ENCODE data around the gene CCDC97.
A peak's percentile ranks its signal among the peaks of the same experiment; 100 is the strongest.
"Not testable (repeated sequence)": the region's sequence is repeated elsewhere in the genome, so short reads cannot be mapped to it uniquely, and the experiment has no call there.

CCDC97 gene

DNA sequence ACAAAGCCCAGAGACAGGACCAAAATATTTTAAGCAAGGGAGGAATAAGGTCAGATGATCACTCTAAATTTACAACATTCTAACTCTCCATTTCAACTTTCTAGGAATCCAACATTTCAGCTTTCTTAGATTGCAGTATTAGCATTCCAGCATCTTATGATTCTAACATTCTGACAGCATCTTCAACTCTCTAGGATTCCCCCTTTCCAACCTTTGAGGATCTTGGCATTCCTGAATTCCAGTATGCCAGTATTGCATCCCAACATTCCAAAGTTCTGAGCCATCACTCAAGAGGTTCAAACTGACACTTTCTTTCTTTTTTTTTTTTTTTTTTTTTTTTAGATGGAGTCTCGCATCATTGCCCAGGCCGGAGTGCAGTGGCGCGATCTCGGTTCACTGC lies 30.0 kb downstream of the CCDC97 start:
- DNase-seq (ENCODE audit: low spot score): no peak

GRCh38 chr19:41341669-41342490 lies 31.9 kb downstream of the CCDC97 start:
- DNase-seq (ENCODE audit: low spot score): no peak

- DNase-seq (ENCODE audit: low spot score): no peak
Measured at GRCh38 chr19:41344162-41344561, 34.2 kb downstream of the CCDC97 start.

DNA sequence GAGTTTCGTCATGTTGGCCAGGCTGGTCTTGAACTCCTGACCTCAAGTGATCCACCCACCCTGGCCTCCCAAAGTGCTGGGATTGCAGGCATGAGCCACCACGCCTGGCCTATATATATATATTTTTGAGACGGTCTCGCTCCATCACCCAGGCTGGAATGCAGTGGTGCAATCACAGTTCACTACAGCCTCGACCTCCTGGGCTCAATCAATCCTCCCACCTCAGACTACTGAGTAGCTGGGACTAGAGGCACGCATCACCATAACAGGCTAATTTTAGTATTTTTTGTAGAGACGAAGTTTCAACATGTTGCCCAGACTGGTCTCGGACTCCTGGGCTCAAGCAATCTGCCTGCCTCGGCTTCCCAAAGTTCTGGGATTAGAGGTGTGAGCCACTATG lies 36.9 kb downstream of the CCDC97 start:
- not testable (repeated sequence) for DNase-seq (ENCODE audit: low spot score)

- DNase-seq (ENCODE audit: low spot score): no peak
Measured at GRCh38 chr19:41350735-41351338, 40.9 kb downstream of the CCDC97 start.

DNA sequence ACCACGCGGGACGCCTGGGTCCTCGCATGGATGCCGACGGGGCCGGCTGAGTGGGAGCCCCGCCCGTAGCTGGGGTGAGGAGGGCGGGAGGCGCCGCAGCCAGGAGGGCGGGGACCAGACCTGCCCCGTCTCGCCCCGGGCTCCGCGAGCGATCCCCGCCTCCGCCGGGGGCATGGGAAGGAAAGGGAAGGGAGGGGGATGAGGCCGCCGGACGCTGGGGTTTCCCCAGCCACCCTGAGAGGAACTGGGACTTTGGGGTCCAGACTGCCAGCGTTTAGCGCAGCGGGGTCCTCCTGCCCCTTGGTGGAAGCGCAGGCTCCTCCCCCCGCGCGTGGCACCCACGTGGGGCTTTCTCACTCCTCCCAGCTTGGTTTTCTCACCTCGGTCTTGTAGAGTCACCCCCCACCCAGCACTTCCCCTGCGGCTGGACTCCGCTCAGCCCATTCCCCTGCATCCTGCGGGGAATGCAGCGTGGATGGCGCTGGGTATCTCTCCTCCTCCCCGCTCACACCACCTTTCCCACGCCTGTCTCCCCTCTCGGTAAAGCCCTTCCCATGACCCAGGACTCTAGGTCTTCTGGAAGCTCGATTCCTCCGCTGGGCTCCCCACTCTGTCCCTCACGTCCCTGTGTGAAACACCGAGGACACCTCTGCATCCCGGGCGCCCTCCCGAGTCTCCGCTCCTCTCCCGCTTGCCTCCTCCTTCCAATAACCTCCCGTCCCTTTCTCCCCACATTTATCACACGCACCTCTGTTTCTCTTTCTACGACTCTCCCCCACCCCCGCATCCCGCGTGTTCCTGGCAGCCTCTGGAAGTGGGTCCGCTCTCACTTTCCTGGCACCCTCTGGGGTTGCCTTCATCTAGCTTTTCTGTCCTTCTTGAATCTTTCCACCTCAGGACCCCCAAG lies 41.6 kb downstream of the CCDC97 start:
- no peak for DNase-seq (ENCODE audit: low spot score)

DNA sequence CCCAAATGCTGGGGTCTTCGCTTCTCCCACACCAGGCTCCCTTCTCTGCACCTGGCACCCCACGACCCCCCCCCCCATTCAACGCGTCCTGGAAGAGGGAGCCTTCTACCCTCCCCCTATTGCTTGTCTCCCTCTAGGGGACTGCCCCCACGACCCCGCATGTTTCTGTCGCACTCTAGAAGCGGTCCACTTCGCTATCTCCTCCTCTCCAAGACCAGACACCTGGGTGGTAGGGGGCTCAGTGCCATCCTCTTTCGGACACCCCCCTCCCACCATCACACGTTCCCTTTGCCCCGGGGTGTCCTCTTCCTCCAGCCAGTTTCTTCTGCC lies 42.3 kb downstream of the CCDC97 start:
- DNase-seq (ENCODE audit: low spot score): no peak

DNA sequence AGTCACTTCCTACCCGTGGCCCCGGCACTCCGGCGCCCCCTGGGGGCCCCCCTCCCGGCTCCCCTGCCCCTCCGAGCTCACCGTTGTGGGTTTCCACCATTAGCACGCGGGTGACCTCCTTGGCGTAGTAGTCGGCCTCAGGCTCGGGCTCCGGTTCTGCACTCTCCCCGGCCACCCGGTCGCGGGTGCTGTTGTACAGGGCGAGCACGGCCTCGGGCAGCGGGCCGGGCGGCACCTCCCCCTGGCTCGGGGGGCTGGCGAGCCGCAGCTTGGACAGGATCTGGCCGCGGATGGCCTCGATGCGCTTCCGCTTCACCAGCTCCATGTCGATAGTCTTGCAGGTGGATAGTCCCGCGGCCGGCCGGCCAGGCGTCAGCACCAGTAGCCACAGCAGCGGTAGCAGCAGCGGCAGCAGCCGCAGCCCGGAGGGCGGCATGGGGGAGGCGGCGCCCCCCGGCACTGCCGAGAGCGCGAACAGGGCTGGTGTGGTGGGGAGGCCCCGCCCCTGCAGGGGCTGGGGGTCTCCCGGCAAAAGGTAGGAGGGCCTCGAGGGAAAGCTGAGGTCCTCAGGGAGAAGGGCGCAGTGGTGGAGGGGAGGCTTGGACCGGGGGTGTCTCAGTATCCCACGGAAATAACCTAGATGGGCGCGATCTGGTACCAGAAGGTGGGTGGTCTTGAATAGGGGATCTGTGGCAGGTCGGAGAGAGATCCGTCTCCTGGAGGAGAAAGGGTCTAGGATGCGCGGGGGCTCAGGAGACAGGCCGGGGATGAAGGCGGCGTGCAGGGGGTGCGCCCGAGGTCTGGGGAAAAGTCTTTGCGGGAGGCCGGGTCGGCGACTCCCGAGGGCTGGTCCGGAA lies 42.9 kb downstream of the CCDC97 start:
- DNase-seq (ENCODE audit: low spot score): peak; percentile 85

GRCh38 chr19:41353466-41354342 lies 43.7 kb downstream of the CCDC97 start, which contains the start of gene TGFB1:
TSS of gene TGFB1 (minus strand) at chr19:41353922. CDS start at chr19:41353044, 878 bp downstream.
- DNase-seq (ENCODE audit: low spot score): peak; percentile 98

DNA sequence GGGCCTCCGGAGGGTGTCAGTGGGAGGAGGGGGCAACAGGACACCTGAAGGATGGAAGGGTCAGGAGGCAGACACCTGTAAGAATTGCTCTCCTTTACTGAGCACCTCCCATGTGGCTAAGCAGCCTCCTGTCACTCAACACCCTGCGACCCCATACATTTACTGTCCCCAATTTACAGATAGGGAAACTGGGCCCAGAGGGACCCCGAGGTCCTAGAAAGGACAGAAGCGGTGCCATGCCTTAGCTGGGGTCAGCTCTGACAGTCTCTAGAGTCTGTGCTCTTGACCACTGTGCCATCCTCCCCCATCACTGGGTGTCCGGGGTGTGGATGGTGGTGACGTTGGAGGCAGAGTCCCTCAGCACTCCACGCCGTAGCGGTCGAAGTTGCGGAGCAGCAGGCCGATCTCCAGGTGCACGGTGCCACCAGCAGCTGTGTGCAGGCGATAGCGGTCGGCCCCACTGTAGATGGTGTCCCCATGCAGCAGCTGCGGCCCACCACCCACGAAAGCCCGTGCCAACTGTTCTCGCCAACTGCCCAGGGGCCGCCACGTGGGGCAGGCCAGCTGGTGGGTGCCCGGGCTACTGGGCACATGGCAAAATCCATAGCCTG lies 44.5 kb downstream of the CCDC97 start:
- DNase-seq (ENCODE audit: low spot score): no peak

- no peak for DNase-seq (ENCODE audit: low spot score)
Measured at GRCh38 chr19:41355035-41355434, 45.1 kb downstream of the CCDC97 start.

- DNase-seq (ENCODE audit: low spot score): no peak
Measured at GRCh38 chr19:41355802-41356201, 45.8 kb downstream of the CCDC97 start.

- DNase-seq (ENCODE audit: low spot score): no peak
Measured at GRCh38 chr19:41356984-41357739, 47.2 kb downstream of the CCDC97 start.

GRCh38 chr19:41357746-41358145 lies 47.8 kb downstream of the CCDC97 start:
- no peak for DNase-seq (ENCODE audit: low spot score)

- DNase-seq (ENCODE audit: low spot score): no peak
Measured at GRCh38 chr19:41359741-41360140, 49.8 kb downstream of the CCDC97 start.

DNA sequence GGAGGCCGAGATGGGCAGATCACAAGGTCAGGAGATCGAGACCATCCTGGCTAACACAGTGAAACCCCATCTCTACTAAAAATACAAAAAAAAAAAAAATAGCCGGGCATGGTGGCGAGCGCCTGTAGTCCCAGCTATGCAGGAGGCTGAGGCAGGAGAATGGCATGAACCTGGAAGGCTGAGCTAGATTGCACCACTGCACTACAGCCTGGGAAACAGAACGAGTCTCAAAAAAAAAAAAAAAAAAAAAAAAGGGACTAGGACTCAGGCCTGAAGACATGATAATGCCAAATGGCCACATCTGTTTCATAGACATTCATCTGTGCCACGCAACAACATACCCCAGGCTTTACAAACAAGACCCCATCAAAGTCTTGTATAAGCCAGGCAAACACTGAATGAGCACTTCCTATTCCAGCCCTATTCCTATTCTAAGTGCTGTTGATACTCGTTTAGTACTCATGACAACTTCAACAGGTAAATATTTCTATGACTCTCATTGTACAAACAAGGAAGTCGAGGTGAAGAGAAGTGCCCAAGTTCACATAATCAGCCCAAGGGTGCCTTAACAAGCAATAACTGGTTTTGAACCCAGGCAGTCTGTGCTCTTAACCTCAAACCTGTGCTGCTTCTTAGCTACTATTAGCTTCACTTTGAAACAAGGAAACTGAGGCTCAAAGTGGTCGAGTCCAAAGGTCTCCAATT lies 52.3 kb downstream of the CCDC97 start:
- no peak for DNase-seq (ENCODE audit: low spot score)

DNA sequence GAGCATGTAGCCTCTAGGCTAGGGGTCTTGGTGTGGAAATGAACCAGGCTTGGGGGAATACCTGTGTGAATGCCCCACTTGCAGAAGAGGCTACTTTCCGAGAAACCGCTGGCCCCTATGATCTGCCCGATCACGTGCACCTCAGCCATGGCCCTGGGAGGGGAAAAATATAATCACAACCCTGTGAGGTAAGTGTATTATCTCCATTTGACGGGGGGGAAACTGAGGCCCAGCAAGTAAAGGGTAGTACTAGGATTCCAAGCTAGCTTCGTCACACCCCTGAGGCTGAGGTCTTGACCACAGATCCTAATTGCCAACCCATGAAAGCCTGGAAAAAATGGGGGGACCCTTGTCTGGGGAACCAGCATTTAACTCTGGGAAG lies 53.4 kb downstream of the CCDC97 start:
- no peak for DNase-seq (ENCODE audit: low spot score)

- peak; percentile 97 for DNase-seq (ENCODE audit: low spot score)
Measured at GRCh38 chr19:41363753-41364523, 54.0 kb downstream of the CCDC97 start, which contains the start of gene B9D2. TSS of gene B9D2 (minus strand) at chr19:41364149. CDS start at chr19:41363519, 630 bp downstream.
